ENCODE results near the gene ZNF3.

GRCh38 chr7:100090527-100091410 is 9.2 kb upstream of the ZNF3 start:
- TF ChIP-seq CTCF (IDR thresholded peaks at IDR 0.05) (no peak), POLR2A (IDR thresholded peaks at IDR 0.05) (no peak)
